ENCODE results near the gene TEX36.

DNA sequence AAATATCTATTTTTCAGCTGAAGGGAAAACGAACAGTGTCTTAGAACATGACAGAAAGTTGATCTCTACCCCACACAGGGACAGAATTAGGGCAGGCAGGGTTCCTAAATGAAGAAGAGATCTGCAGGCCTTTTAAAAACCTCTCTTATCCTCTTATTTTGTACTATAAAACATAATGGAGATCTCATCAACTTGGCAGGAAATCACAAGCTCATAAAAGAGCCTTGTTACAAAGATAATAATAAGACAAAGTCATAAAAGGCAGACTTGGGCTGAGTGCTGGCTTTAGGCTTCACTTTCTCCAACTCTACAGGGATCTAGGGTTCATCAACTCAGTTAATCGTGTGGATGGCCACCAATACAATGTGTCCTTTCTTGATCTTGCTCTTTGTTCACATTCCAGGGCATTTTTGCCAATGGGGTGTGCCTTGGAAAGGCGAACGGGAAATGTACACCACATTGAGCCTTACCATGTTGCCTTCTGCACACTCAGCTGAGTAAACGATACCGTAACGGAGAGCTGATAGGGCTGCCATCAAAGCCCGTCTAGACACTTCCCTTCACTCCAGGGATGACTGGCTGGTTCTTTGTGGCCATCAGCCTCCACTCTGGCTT is 7.1 kb upstream of the TEX36 start:
- TF ChIP-seq, protein P1, sequence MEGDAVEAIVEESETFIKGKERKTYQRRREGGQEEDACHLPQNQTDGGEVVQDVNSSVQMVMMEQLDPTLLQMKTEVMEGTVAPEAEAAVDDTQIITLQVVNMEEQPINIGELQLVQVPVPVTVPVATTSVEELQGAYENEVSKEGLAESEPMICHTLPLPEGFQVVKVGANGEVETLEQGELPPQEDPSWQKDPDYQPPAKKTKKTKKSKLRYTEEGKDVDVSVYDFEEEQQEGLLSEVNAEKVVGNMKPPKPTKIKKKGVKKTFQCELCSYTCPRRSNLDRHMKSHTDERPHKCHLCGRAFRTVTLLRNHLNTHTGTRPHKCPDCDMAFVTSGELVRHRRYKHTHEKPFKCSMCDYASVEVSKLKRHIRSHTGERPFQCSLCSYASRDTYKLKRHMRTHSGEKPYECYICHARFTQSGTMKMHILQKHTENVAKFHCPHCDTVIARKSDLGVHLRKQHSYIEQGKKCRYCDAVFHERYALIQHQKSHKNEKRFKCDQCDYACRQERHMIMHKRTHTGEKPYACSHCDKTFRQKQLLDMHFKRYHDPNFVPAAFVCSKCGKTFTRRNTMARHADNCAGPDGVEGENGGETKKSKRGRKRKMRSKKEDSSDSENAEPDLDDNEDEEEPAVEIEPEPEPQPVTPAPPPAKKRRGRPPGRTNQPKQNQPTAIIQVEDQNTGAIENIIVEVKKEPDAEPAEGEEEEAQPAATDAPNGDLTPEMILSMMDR (conservative IDR thresholded peaks at IDR 0.05 in 1 of 2, IDR thresholded peaks at IDR 0.05 in 1 of 2; ENCODE audit: low read depth in 1 of 2, low read length in 2 of 2) = no peak
- TF ChIP-seq EZH2 (IDR thresholded peaks at IDR 0.05; ENCODE audit: low read length, missing control alignments) = no peak
